Subcutaneous abdominal adipose tissue (tissue), 5 donors: ENCODE measurements around the gene G0S2.

ENCODE experiments used
- H3K27ac ChIP-seq: one replicate; pipeline ENCODE4 v1.7.0; 2013; ENCODE audit warnings: low read depth, mild to moderate bottlenecking, inconsistent platforms, low read length, moderate library complexity
- H3K27me3 ChIP-seq, 5 donors: one replicate each; pipeline ENCODE4 v1.7.0; 2013; ENCODE audit warnings: low read length in 5 of 5, inconsistent platforms in 1 of 5; ENCODE audit not compliant: control insufficient read depth in 5 of 5, insufficient read depth in 4 of 5
- H3K36me3 ChIP-seq, 5 donors: one replicate each; pipeline ENCODE4 v1.7.0; 2013; ENCODE audit warnings: low read length in 5 of 5; ENCODE audit not compliant: control insufficient read depth in 5 of 5, insufficient read depth in 5 of 5
- H3K4me1 ChIP-seq, 5 donors: one replicate each; pipeline ENCODE4 v1.7.0; 2013; ENCODE audit warnings: low read length in 5 of 5, mild to moderate bottlenecking in 3 of 5, moderate library complexity in 1 of 5; ENCODE audit not compliant: control insufficient read depth in 5 of 5, insufficient read depth in 5 of 5
- H3K4me3 ChIP-seq, 5 donors: one replicate each; pipeline ENCODE4 v1.7.0; 2013; ENCODE audit warnings: low read length in 5 of 5, low read depth in 1 of 5
- H3K9ac ChIP-seq, 5 donors: one replicate each; pipeline ENCODE4 v1.7.0; 2013; ENCODE audit warnings: low read length in 5 of 5, mild to moderate bottlenecking in 4 of 5, moderate library complexity in 3 of 5
- H3K9me3 ChIP-seq, 5 donors: one replicate each; pipeline ENCODE4 v1.7.0; 2013; ENCODE audit warnings: low read length in 5 of 5; ENCODE audit not compliant: control insufficient read depth in 5 of 5
- donor health status: healthy.
- donor health status: healthy.
- donor health status: healthy.
- donor health status: healthy.
- donor health status: healthy.

Gene G0S2

GRCh38 chr1:209673631-209674417, 1.4 kb upstream of the G0S2 start:
- H3K36me3 ChIP-seq, result peaks cover 0 to 4% (median 0%) of the 10 kb centered on the region in 5 donors
- no peaks in the 10 kb centered on the region for H3K9me3 ChIP-seq
- peaks cover 0 to 5% (median 0%) of the 10 kb centered on the region in 5 donors for H3K27me3 ChIP-seq
- peak overlapping the region; percentile 76 to 98 (median 81) for H3K4me3 ChIP-seq
- peak overlapping the region; percentile 98 for H3K27ac ChIP-seq
- H3K4me1 ChIP-seq, result peaks cover 3 to 72% (median 56%) of the 10 kb centered on the region in 5 donors
- H3K9ac ChIP-seq, result peak overlapping the region; percentile 40 to 93 (median 79)

- Histone ChIP-seq H3K36me3 (peaks cover 0 to 4% (median 0%) of the 10 kb centered on the region in 5 donors), H3K4me3 (peak overlapping the region; percentile 77 to 98 (median 82)), H3K27ac (peak overlapping the region; percentile 98), H3K27me3 (peaks cover 0 to 5% (median 0%) of the 10 kb centered on the region in 5 donors), H3K4me1 (peaks cover 3 to 65% (median 47%) of the 10 kb centered on the region in 5 donors), H3K9ac (peak overlapping the region in 4 of 5 donors; percentile 50 to 93 (median 78)), H3K9me3 (peaks cover 0 to 3% (median 0%) of the 10 kb centered on the region in 5 donors)
Measured at GRCh38 chr1:209675565-209676154, 448 bp downstream of the G0S2 start.

- Histone ChIP-seq H3K36me3 (peaks cover 0 to 4% (median 0%) of the 10 kb centered on the region in 5 donors), H3K9ac (no peak overlapping the region), H3K27ac (peak overlapping the region; percentile 61), H3K9me3 (peaks cover 0 to 3% (median 0%) of the 10 kb centered on the region in 5 donors), H3K4me3 (peak overlapping the region in 1 of 5 donors; percentile 24), H3K4me1 (peaks cover 3 to 36% (median 23%) of the 10 kb centered on the region in 5 donors), H3K27me3 (peaks cover 0 to 5% (median 0%) of the 10 kb centered on the region in 5 donors)
Measured at GRCh38 chr1:209678981-209679539, 3.8 kb downstream of the G0S2 start.

- H3K4me3 ChIP-seq, result no peak overlapping the region
- H3K9me3 ChIP-seq, result no peaks in the 10 kb centered on the region
- H3K9ac ChIP-seq, result no peak overlapping the region
- no peak overlapping the region for H3K27ac ChIP-seq
- H3K36me3 ChIP-seq, result no peaks in the 10 kb centered on the region
- peaks cover 0 to 7% (median 0%) of the 10 kb centered on the region in 5 donors for H3K4me1 ChIP-seq
- no peaks in the 10 kb centered on the region for H3K27me3 ChIP-seq
Measured at GRCh38 chr1:209685821-209686220, 10.6 kb downstream of the G0S2 start.

- Histone ChIP-seq H3K9me3 (no peaks in the 10 kb centered on the region), H3K4me1 (peaks cover 0 to 7% (median 0%) of the 10 kb centered on the region in 5 donors), H3K4me3 (no peak overlapping the region), H3K27me3 (no peaks in the 10 kb centered on the region), H3K36me3 (no peaks in the 10 kb centered on the region), H3K27ac (no peak overlapping the region), H3K9ac (no peak overlapping the region)
Measured at GRCh38 chr1:209686322-209686721, 11.1 kb downstream of the G0S2 start.

- Histone ChIP-seq H3K4me3 (no peak overlapping the region), H3K9me3 (no peaks in the 10 kb centered on the region), H3K4me1 (peaks cover 0 to 9% (median 3%) of the 10 kb centered on the region in 5 donors), H3K27ac (no peak overlapping the region), H3K36me3 (no peaks in the 10 kb centered on the region), H3K27me3 (no peaks in the 10 kb centered on the region), H3K9ac (no peak overlapping the region)
Measured at GRCh38 chr1:209688746-209689234, 13.6 kb downstream of the G0S2 start.

- Histone ChIP-seq H3K36me3 (no peaks in the 10 kb centered on the region), H3K27me3 (no peaks in the 10 kb centered on the region), H3K4me1 (peaks cover 0 to 9% (median 3%) of the 10 kb centered on the region in 5 donors), H3K4me3 (no peak overlapping the region), H3K9ac (no peak overlapping the region), H3K9me3 (no peaks in the 10 kb centered on the region), H3K27ac (no peak overlapping the region)
Measured at GRCh38 chr1:209689477-209689876, 14.3 kb downstream of the G0S2 start.

- Histone ChIP-seq H3K4me1 (peaks cover 0 to 7% (median 3%) of the 10 kb centered on the region in 5 donors), H3K27me3 (no peaks in the 10 kb centered on the region), H3K27ac (no peak overlapping the region), H3K4me3 (no peak overlapping the region), H3K9ac (no peak overlapping the region), H3K36me3 (no peaks in the 10 kb centered on the region), H3K9me3 (no peaks in the 10 kb centered on the region)
Measured at GRCh38 chr1:209691237-209691636, 16.0 kb downstream of the G0S2 start.

- Histone ChIP-seq H3K36me3 (no peaks in the 10 kb centered on the region), H3K4me1 (peaks cover 0 to 13% (median 3%) of the 10 kb centered on the region in 5 donors), H3K9me3 (no peaks in the 10 kb centered on the region), H3K9ac (no peak overlapping the region), H3K4me3 (no peak overlapping the region), H3K27ac (no peak overlapping the region), H3K27me3 (no peaks in the 10 kb centered on the region)
Measured at GRCh38 chr1:209692296-209692695, 17.1 kb downstream of the G0S2 start.
